ENCODE data around the gene GLRA3. TPM values are rescaled to one million over a fixed set of nuclear protein-coding genes. Genes with fewer than 3 reads are reported as not detected.

Gene GLRA3
- polyA plus RNA-seq, 1 donor (not counting 4 experiments of a cell fraction or from before 2014, with no cell fraction given), result not detected

GRCh38 chr4:174739576-174739975 lies 89.5 kb downstream of the GLRA3 start:
- no peak overlapping the region for H2AFZ ChIP-seq (ENCODE audit: control insufficient read depth, low read length)
- H3K27ac ChIP-seq (ENCODE audit: control insufficient read depth, insufficient read depth, low read length), result no peak overlapping the region
- H3K4me3 ChIP-seq (ENCODE audit: control insufficient read depth in 2 of 3, extremely low read depth in 1 of 3, insufficient read depth in 2 of 3, low read depth in 1 of 3, low read length in 3 of 3), result no peak overlapping the region
- FAIRE-seq, result no peak
- no peaks in the 10 kb centered on the region for H3K27me3 ChIP-seq (ENCODE audit: control insufficient read depth, extremely low read depth, insufficient read depth, low read length)
- no peak overlapping the region for H3K4me2 ChIP-seq (ENCODE audit: control insufficient read depth, extremely low read depth, insufficient read depth, low read depth, low read length)
- no peaks in the 10 kb centered on the region for H3K36me3 ChIP-seq (ENCODE audit: control insufficient read depth in 2 of 2, extremely low read depth in 1 of 2, insufficient read depth in 2 of 2, low read length in 2 of 2)
- H3K79me2 ChIP-seq (ENCODE audit: control insufficient read depth, insufficient read depth, low read length), result no peaks in the 10 kb centered on the region
- no peaks in the 10 kb centered on the region for H3K4me1 ChIP-seq (ENCODE audit: control insufficient read depth, extremely low read depth, insufficient read depth, low read length)
- H4K20me1 ChIP-seq (ENCODE audit: control insufficient read depth, extremely low read depth, insufficient read depth, low read length), result no peaks in the 10 kb centered on the region
- DNase-seq (ENCODE audit: low read depth, low spot score), result no peak
- H3K9ac ChIP-seq (ENCODE audit: control insufficient read depth, extremely low read depth, insufficient read depth, low read length), result no peak overlapping the region
- H3K9me1 ChIP-seq (ENCODE audit: control insufficient read depth, extremely low read depth, insufficient read depth, low read length), result no peaks in the 10 kb centered on the region
- dilution Hi-C loops (cut with MboI; ENCODE audit: extremely low pct_ligation_motif_present, low sequenced_read_pairs), result no loop called here
- H3K9me3 ChIP-seq (ENCODE audit: control insufficient read depth, low read depth, low read length), result no peaks in the 10 kb centered on the region
- TF ChIP-seq, protein P1, sequence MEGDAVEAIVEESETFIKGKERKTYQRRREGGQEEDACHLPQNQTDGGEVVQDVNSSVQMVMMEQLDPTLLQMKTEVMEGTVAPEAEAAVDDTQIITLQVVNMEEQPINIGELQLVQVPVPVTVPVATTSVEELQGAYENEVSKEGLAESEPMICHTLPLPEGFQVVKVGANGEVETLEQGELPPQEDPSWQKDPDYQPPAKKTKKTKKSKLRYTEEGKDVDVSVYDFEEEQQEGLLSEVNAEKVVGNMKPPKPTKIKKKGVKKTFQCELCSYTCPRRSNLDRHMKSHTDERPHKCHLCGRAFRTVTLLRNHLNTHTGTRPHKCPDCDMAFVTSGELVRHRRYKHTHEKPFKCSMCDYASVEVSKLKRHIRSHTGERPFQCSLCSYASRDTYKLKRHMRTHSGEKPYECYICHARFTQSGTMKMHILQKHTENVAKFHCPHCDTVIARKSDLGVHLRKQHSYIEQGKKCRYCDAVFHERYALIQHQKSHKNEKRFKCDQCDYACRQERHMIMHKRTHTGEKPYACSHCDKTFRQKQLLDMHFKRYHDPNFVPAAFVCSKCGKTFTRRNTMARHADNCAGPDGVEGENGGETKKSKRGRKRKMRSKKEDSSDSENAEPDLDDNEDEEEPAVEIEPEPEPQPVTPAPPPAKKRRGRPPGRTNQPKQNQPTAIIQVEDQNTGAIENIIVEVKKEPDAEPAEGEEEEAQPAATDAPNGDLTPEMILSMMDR (optimal IDR thresholded peaks at IDR 0.05 in 1 of 3, IDR thresholded peaks at IDR 0.05 in 1 of 3, conservative IDR thresholded peaks at IDR 0.05 in 1 of 3; ENCODE audit: extremely low read depth in 1 of 3, insufficient read depth in 2 of 3, low read length in 3 of 3), result no peak
- no peak for TF ChIP-seq EZH2 (IDR thresholded peaks at IDR 0.05; ENCODE audit: low read length)

DNA sequence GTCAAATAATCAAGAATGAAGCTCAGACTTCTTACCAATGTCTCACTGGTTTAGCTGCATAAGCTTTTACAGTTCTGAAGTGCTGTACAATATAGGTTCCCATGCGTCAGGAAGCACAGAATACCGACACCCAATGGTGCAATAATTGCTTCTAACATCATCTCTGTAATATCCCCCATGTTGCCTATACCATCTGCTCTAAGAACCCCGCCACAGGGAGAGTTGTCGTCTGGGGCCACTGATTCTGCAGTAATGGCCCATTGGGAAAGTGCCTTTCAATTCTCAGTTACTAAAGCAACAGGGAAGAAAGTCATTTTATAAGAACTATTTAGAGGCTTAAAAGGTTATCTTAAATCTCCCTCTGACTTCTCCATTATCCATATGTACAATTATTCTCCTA lies 94.9 kb downstream of the GLRA3 start:
- no peak overlapping the region for H3K4me2 ChIP-seq (ENCODE audit: control insufficient read depth, extremely low read depth, insufficient read depth, low read depth, low read length)
- H3K27ac ChIP-seq (ENCODE audit: control insufficient read depth, insufficient read depth, low read length), result no peak overlapping the region
- no peaks in the 10 kb centered on the region for H3K9me1 ChIP-seq (ENCODE audit: control insufficient read depth, extremely low read depth, insufficient read depth, low read length)
- no peak for FAIRE-seq
- no peak overlapping the region for H3K9ac ChIP-seq (ENCODE audit: control insufficient read depth, extremely low read depth, insufficient read depth, low read length)
- H4K20me1 ChIP-seq (ENCODE audit: control insufficient read depth, extremely low read depth, insufficient read depth, low read length), result no peaks in the 10 kb centered on the region
- H3K79me2 ChIP-seq (ENCODE audit: control insufficient read depth, insufficient read depth, low read length), result no peaks in the 10 kb centered on the region
- TF ChIP-seq, protein P1 (optimal IDR thresholded peaks at IDR 0.05 in 1 of 3, IDR thresholded peaks at IDR 0.05 in 1 of 3, conservative IDR thresholded peaks at IDR 0.05 in 1 of 3; ENCODE audit: extremely low read depth in 1 of 3, insufficient read depth in 2 of 3, low read length in 3 of 3), result no peak
- TF ChIP-seq EZH2 (IDR thresholded peaks at IDR 0.05; ENCODE audit: low read length), result no peak
- no peaks in the 10 kb centered on the region for H3K27me3 ChIP-seq (ENCODE audit: control insufficient read depth, extremely low read depth, insufficient read depth, low read length)
- dilution Hi-C loops (cut with MboI; ENCODE audit: extremely low pct_ligation_motif_present, low sequenced_read_pairs), result no loop called here
- H3K9me3 ChIP-seq (ENCODE audit: control insufficient read depth, low read depth, low read length), result no peaks in the 10 kb centered on the region
- no peak for DNase-seq (ENCODE audit: low read depth, low spot score)
- H3K36me3 ChIP-seq (ENCODE audit: control insufficient read depth in 2 of 2, extremely low read depth in 1 of 2, insufficient read depth in 2 of 2, low read length in 2 of 2), result no peaks in the 10 kb centered on the region
- no peak overlapping the region for H3K4me3 ChIP-seq (ENCODE audit: control insufficient read depth in 2 of 3, extremely low read depth in 1 of 3, insufficient read depth in 2 of 3, low read depth in 1 of 3, low read length in 3 of 3)
- H2AFZ ChIP-seq (ENCODE audit: control insufficient read depth, low read length), result no peak overlapping the region
- no peaks in the 10 kb centered on the region for H3K4me1 ChIP-seq (ENCODE audit: control insufficient read depth, extremely low read depth, insufficient read depth, low read length)
